Stimulated activated CD8-positive, alpha-beta memory T cell treated with anti-CD3 and anti-CD28 coated beads, Interleukin-12 subunit alpha, Interleukin-12 subunit beta, amount 100 ng/mL, for 24 hours (primary cell): ENCODE measurements around the gene LY86.

ENCODE experiments used
- DNase-seq: peaks from one replicate; pipeline ENCODE4 v3.0.0-alpha.2; 2020; ENCODE audit errors: extremely low read depth

The LY86 gene

DNA sequence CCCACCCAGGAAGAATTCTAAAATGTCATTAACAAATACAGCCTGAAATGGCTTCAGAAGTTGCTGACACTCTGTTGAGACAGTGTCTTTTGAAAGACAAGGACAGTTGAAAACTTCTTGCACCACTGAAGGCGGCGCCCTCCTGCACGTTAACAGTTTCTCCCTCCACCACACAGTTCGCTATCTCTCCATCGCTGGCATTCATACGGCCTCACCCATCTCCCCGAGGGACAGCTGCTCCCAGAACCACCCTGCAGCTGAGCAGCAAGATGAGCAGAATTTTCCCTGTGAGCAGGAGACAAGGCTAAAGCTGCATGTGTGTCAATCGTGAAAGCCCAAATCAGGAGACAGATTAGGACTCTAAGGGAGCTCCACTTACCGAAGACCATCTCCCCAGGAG is 113.3 kb downstream of the LY86 start:
- no peak for DNase-seq

DNA sequence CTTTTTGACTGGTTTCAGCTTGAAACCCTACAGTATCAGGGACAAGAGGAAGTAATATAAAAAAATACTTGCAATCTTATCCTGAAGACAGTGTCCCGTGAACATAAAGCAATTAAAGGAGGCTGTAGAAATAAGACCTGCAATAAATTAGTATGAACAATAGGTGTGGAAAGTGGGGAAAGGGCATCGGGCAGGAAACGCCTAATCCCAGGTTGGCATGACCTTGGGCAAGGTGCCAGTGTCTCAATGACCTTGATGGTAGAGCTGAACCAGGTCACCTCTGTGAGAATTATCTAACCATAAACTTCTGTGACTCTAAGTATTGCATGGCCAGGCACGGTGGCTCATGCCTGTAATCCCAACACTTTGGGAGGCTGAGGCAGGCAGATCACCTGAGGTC is 115.2 kb downstream of the LY86 start:
- no peak for DNase-seq
